GM19351 (cell line): Measurements from ENCODE around the gene SMAD3.

Source experiments
- ATAC-seq: cut with Tn5 transposase; IDR thresholded peaks from one replicate; pipeline ENCODE4 v1.9.1; 2021; ENCODE audit warnings: mild to moderate bottlenecking, moderate library complexity; ENCODE audit not compliant: unreplicated experiment

The SMAD3 gene

GRCh38 chr15:67156834-67157233 is 91.4 kb downstream of the SMAD3 start:
- no peak for ATAC-seq

- no peak for ATAC-seq
Measured at GRCh38 chr15:67157521-67158252, 92.3 kb downstream of the SMAD3 start.

- no peak for ATAC-seq
Measured at GRCh38 chr15:67158367-67158766, 93.0 kb downstream of the SMAD3 start.

- ATAC-seq, result no peak
Measured at GRCh38 chr15:67161412-67161811, 96.0 kb downstream of the SMAD3 start.

GRCh38 chr15:67161881-67162280 is 96.5 kb downstream of the SMAD3 start:
- ATAC-seq, result no peak

- no peak for ATAC-seq
Measured at GRCh38 chr15:67163180-67163579, 97.8 kb downstream of the SMAD3 start.

GRCh38 chr15:67164401-67164791 is 99.0 kb downstream of the SMAD3 start:
- ATAC-seq, result no peak

GRCh38 chr15:67164811-67165253 is 99.4 kb downstream of the SMAD3 start:
- no peak for ATAC-seq

- ATAC-seq, result no peak
Measured at GRCh38 chr15:67165254-67166253, 100.2 kb downstream of the SMAD3 start.

- no peak for ATAC-seq
Measured at GRCh38 chr15:67166280-67167009, 101.0 kb downstream of the SMAD3 start.

- no peak for ATAC-seq
Measured at GRCh38 chr15:67167091-67167490, 101.7 kb downstream of the SMAD3 start.

GRCh38 chr15:67168694-67169093 is 103.3 kb downstream of the SMAD3 start:
- no peak for ATAC-seq

GRCh38 chr15:67170143-67170925 is 104.9 kb downstream of the SMAD3 start:
- no peak for ATAC-seq

GRCh38 chr15:67171471-67171870 is 106.1 kb downstream of the SMAD3 start:
- no peak for ATAC-seq

- no peak for ATAC-seq
Measured at GRCh38 chr15:67172172-67172571, 106.8 kb downstream of the SMAD3 start.

GRCh38 chr15:67173005-67173404 is 107.6 kb downstream of the SMAD3 start:
- no peak for ATAC-seq

GRCh38 chr15:67173786-67174185 is 108.4 kb downstream of the SMAD3 start:
- ATAC-seq, result no peak

GRCh38 chr15:67174446-67174845 is 109.0 kb downstream of the SMAD3 start:
- no peak for ATAC-seq

- ATAC-seq, result no peak
Measured at GRCh38 chr15:67174864-67175573, 109.6 kb downstream of the SMAD3 start.

GRCh38 chr15:67175643-67176071 is 110.3 kb downstream of the SMAD3 start:
- no peak for ATAC-seq
